ENCODE results near the gene FAH. TPM values are rescaled to one million over a fixed set of nuclear protein-coding genes. Genes with fewer than 3 reads are reported as not detected.

Gene FAH
- total RNA-seq, 6 donors from 2014 or later: 14.0 to 46.1 (median 34.5) TPM

DNA sequence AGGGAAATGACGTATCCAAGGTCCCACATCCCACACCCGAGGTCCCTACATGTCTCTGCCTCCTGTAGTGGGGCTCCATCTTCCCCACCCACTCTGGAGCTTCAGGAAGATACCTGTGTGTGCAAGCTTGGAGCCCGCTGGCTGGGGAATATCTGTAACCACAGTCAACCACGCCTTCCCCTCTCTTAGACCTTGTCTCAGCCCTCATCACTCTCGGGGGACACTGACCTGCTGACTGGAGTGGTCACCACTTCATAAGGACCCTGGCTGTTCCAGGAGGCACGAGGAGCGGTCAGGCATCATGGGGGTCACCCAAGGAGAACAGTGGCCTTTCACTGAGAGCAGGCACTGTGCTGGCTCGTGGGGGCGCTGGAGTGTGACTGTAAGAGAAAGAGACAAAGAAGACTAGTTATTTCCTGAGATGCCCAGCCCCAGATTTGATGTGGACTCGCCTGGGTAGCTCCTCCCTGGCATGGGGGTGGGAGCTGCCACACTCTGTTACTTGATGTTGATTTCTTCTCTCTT lies 50.6 kb downstream of the FAH start:
- DNase-seq (no peak), ATAC-seq (ENCODE audit: low FRiP score in 2 of 2) (no peak)
- Histone ChIP-seq H3K36me3 (no peaks in the 10 kb centered on the region), H3K4me3 (no peak overlapping the region), H3K4me1 (peaks cover 0 to 8% (median 0%) of the 10 kb centered on the region in 4 donors), H3K9me3 (no peaks in the 10 kb centered on the region), H3K27me3 (no peaks in the 10 kb centered on the region), H3K27ac (no peak overlapping the region)
- 74 to 79% methylated on average over 10 of the region's 10 CpGs for WGBS, 2 donors
- TF ChIP-seq EP300 (IDR thresholded peaks at IDR 0.05): no peak
- TF ChIP-seq, protein P1, sequence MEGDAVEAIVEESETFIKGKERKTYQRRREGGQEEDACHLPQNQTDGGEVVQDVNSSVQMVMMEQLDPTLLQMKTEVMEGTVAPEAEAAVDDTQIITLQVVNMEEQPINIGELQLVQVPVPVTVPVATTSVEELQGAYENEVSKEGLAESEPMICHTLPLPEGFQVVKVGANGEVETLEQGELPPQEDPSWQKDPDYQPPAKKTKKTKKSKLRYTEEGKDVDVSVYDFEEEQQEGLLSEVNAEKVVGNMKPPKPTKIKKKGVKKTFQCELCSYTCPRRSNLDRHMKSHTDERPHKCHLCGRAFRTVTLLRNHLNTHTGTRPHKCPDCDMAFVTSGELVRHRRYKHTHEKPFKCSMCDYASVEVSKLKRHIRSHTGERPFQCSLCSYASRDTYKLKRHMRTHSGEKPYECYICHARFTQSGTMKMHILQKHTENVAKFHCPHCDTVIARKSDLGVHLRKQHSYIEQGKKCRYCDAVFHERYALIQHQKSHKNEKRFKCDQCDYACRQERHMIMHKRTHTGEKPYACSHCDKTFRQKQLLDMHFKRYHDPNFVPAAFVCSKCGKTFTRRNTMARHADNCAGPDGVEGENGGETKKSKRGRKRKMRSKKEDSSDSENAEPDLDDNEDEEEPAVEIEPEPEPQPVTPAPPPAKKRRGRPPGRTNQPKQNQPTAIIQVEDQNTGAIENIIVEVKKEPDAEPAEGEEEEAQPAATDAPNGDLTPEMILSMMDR (IDR thresholded peaks at IDR 0.05): no peak
- no peak for TF ChIP-seq POLR2AphosphoS5 (IDR thresholded peaks at IDR 0.05)
- no peak for TF ChIP-seq POLR2A (IDR thresholded peaks at IDR 0.05)

DNA sequence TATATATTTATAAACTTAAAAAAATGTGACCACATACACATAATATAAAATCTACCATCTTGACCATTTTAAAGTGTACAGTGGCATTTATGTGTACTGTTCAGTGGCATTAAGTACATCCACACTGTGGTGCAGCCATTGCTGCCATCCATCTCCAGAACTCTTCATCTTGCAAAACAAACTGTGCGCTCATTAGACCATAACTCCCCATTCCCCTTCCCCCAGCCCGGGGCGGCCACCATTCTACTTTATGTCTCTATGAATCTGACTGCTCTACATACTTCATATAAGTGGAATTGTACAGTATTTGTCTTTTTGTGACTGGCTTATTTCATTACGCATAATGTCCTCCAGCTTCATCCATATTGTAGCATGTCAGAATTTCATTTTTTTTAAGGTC lies 51.4 kb downstream of the FAH start:
- 93 to 98% methylated on average over 4 of the region's 4 CpGs for WGBS, 2 donors
- peaks cover 0 to 8% (median 0%) of the 10 kb centered on the region in 4 donors for H3K4me1 ChIP-seq
- H3K4me3 ChIP-seq: no peak overlapping the region
- no peaks in the 10 kb centered on the region for H3K27me3 ChIP-seq
- H3K36me3 ChIP-seq: no peaks in the 10 kb centered on the region
- ATAC-seq (ENCODE audit: low FRiP score in 2 of 2) (no peak), DNase-seq (no peak)
- H3K9me3 ChIP-seq: no peaks in the 10 kb centered on the region
- no peak overlapping the region for H3K27ac ChIP-seq
- no peak for TF ChIP-seq POLR2AphosphoS5 (IDR thresholded peaks at IDR 0.05)
- TF ChIP-seq, protein P1 (IDR thresholded peaks at IDR 0.05): no peak
- no peak for TF ChIP-seq POLR2A (IDR thresholded peaks at IDR 0.05)
- TF ChIP-seq EP300 (IDR thresholded peaks at IDR 0.05): no peak

DNA sequence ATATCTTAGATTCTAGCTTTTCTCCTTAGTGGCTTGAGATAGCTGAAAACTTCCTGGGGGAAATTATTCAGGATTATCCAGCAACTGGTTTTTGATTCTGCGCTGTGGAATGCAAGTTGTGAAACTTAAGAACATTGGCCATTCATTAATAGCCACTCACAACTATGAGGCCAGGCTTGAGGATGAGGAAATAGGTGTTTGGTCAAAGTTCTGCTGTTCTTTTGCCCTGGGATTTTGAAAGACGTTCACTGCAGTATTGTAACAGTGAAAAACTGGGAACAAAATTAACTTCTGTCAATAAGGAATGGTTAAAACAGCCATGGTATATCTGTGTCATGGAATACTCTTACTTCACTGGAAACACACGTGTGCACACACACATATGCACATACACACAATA lies 55.1 kb downstream of the FAH start:
- Histone ChIP-seq H3K36me3 (no peaks in the 10 kb centered on the region), H3K27ac (no peak overlapping the region), H3K4me3 (no peak overlapping the region), H3K27me3 (no peaks in the 10 kb centered on the region), H3K4me1 (peaks cover 0 to 8% (median 0%) of the 10 kb centered on the region in 4 donors), H3K9me3 (no peaks in the 10 kb centered on the region)
- DNase-seq (no peak), ATAC-seq (ENCODE audit: low FRiP score in 2 of 2) (no peak)
- TF ChIP-seq POLR2AphosphoS5 (IDR thresholded peaks at IDR 0.05) (peak in 1 of 2 donors; percentile 37), POLR2A (IDR thresholded peaks at IDR 0.05) (no peak)
- WGBS, 2 donors: 38 to 56% methylated on average over 3 of the region's 3 CpGs

- no peak for TF ChIP-seq EP300 (IDR thresholded peaks at IDR 0.05)
- TF ChIP-seq POLR2AphosphoS5 (IDR thresholded peaks at IDR 0.05): no peak
- TF ChIP-seq, protein P1 (IDR thresholded peaks at IDR 0.05): no peak
- no peak for TF ChIP-seq POLR2A (IDR thresholded peaks at IDR 0.05)
- DNase-seq: no peak
- no peak overlapping the region for H3K27ac ChIP-seq
Measured at GRCh38 chr15:80208758-80209734, 56.2 kb downstream of the FAH start.

More at GRCh38 chr15:80208758-80209734, 56.2 kb downstream of the FAH start:
- no peak for ATAC-seq (ENCODE audit: low FRiP score in 2 of 2)
- 81 to 92% methylated on average over 11 of the region's 11 CpGs for WGBS, 2 donors
- Histone ChIP-seq H3K27me3 (no peaks in the 10 kb centered on the region), H3K4me1 (peaks cover 0 to 8% (median 0%) of the 10 kb centered on the region in 4 donors), H3K4me3 (no peak overlapping the region), H3K36me3 (no peaks in the 10 kb centered on the region), H3K9me3 (no peaks in the 10 kb centered on the region)
